ENCODE measurements around the gene DNAH3. TPM values are rescaled to one million over a fixed set of nuclear protein-coding genes. Genes with fewer than 3 reads are reported as not detected.

Gene DNAH3
- total RNA-seq, 4 donors from 2014 or later = under 0.01 to 2.1 (median 0.93) TPM

DNA sequence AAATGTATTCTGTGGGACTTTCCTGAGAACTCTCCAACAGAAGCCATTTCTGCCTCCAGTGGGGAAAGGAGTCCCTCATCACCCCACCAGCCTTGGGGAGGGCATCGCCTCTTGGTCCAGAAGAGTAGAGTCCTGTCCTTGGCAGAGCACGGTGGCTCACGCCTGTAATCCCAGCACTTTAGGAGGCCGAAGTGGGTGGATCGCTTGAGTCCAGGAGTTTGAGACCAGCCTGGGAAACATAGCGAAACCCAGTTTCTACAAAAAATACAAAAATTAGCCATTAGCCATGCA lies 209.1 kb downstream of the DNAH3 start:
- intact Hi-C loops (cut with DNase I; ENCODE audit: low total_unique reads) = no loop called here
- TF ChIP-seq CTCF (IDR thresholded peaks at IDR 0.05) (no peak), POLR2A (IDR thresholded peaks at IDR 0.05) (no peak)
- Histone ChIP-seq H3K4me1 (no peaks in the 10 kb centered on the region), H3K36me3 (no peaks in the 10 kb centered on the region), H3K4me3 (no peak overlapping the region), H3K9me3 (no peaks in the 10 kb centered on the region), H3K27ac (no peak overlapping the region), H3K27me3 (no peaks in the 10 kb centered on the region)
- DNase-seq = no peak

DNA sequence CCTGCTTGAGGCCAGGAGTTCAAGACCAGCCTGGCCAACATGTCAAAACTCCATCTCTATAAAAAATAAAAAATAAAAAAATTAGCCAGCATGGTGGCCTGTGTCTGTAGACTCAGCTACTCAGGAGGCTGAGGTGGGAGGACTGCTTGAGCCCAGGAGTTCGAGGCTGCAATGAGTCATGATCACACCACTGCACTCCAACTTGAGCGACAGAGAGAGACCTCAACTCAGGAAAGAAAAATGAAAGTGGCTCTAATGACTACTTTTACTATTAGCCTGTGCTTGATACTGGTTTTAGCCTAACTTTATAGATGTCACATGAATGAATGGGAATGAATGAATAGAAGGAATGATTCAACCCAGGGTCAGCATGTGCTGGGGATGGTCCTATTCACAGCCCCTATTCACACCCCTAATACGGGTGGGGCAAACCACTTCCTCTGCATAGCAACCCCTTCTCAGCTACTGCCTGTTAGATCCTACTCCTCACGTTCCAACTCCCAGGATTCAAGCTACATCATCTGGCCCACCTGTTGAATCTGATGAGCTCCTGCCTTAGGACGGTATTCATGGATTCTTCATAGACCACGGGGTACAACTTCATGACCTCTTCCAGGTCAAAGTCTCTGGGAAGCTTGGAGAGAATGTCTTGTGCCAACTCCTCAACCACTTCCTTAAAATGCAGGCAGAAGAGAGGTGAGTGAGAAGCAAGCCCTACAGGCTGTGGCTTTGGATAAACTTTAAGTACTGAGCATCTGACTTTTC lies 209.6 kb downstream of the DNAH3 start:
- Histone ChIP-seq H3K36me3 (no peaks in the 10 kb centered on the region), H3K4me1 (no peaks in the 10 kb centered on the region), H3K4me3 (no peak overlapping the region), H3K27me3 (no peaks in the 10 kb centered on the region), H3K9me3 (no peaks in the 10 kb centered on the region), H3K27ac (no peak overlapping the region)
- DNase-seq = no peak
- no peak for TF ChIP-seq POLR2A (IDR thresholded peaks at IDR 0.05)
- TF ChIP-seq CTCF (IDR thresholded peaks at IDR 0.05) = no peak
- intact Hi-C loops (cut with DNase I; ENCODE audit: low total_unique reads) = no loop called here

- intact Hi-C loops (cut with DNase I; ENCODE audit: low total_unique reads) = no loop called here
- Histone ChIP-seq H3K4me1 (no peaks in the 10 kb centered on the region), H3K9me3 (no peaks in the 10 kb centered on the region), H3K4me3 (no peak overlapping the region), H3K27ac (no peak overlapping the region), H3K27me3 (no peaks in the 10 kb centered on the region), H3K36me3 (no peaks in the 10 kb centered on the region)
- TF ChIP-seq POLR2A (IDR thresholded peaks at IDR 0.05) = no peak
- DNase-seq = no peak
These were observed 211.0 kb downstream of the DNAH3 start for GRCh38 chr16:20939611-20940010.

GRCh38 chr16:20938426-20938825 lies 212.2 kb downstream of the DNAH3 start:
- Histone ChIP-seq H3K9me3 (no peaks in the 10 kb centered on the region), H3K36me3 (no peaks in the 10 kb centered on the region), H3K4me3 (no peak overlapping the region), H3K27ac (no peak overlapping the region), H3K4me1 (no peaks in the 10 kb centered on the region), H3K27me3 (no peaks in the 10 kb centered on the region)
- DNase-seq = no peak
- no peak for TF ChIP-seq POLR2A (IDR thresholded peaks at IDR 0.05)
- no peak for TF ChIP-seq CTCF (IDR thresholded peaks at IDR 0.05)
- intact Hi-C loops (cut with DNase I; ENCODE audit: low total_unique reads) = no loop called here

DNA sequence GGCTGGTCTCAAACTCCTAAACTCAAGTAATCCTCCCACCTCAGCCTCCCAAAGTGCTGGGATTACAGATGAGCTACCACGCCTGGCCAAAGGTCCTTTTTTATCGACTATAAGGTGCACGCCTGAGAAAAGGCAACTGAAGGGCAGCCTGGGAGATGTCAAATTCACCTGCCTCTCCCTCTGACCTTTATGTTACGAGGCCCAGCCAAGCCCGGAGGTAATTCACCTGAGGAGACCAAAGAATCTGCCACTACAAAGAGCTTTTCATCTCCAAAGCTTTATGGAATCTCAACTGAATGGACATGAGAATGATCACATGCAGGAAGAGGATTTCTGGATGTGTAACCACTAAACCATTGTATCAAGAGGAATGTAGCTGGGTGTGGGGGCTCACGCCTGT lies 212.9 kb downstream of the DNAH3 start:
- Histone ChIP-seq H3K27me3 (no peaks in the 10 kb centered on the region), H3K4me1 (no peaks in the 10 kb centered on the region), H3K4me3 (no peak overlapping the region), H3K27ac (no peak overlapping the region), H3K36me3 (no peaks in the 10 kb centered on the region), H3K9me3 (no peaks in the 10 kb centered on the region)
- no peak for TF ChIP-seq CTCF (IDR thresholded peaks at IDR 0.05)
- no peak for TF ChIP-seq POLR2A (IDR thresholded peaks at IDR 0.05)
- DNase-seq = no peak
- intact Hi-C loops (cut with DNase I; ENCODE audit: low total_unique reads) = no loop called here

DNA sequence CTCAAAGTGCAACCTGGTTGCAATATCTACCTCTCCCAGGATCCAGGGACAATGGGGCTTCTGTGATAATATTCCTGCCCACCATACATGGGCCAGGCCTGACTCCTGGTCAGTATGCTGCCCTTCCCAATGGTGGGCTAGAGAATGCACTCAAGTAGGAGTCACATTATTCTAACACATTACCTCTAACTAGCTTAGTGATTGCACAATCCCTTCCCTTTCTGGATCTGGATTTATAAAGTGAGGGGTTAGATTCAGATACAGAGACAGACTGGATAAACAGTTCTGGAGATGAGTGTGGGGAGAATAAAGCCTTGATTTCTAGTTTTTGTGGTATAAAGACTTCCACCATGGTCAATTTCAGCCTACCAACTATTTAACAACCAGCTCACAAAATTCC lies 217.1 kb downstream of the DNAH3 start:
- no peak overlapping the region for H3K4me3 ChIP-seq
- no peak for TF ChIP-seq CTCF (IDR thresholded peaks at IDR 0.05)
- TF ChIP-seq POLR2A (IDR thresholded peaks at IDR 0.05) = no peak
- H3K4me1 ChIP-seq = peaks cover 0 to 5% of the 10 kb centered on the region in 2 donors
- no peaks in the 10 kb centered on the region for H3K9me3 ChIP-seq
- DNase-seq = no peak
- no peaks in the 10 kb centered on the region for H3K27me3 ChIP-seq
- H3K36me3 ChIP-seq = no peaks in the 10 kb centered on the region
- intact Hi-C loops (cut with DNase I; ENCODE audit: low total_unique reads) = no loop called here
- H3K27ac ChIP-seq = no peak overlapping the region
